Type B pancreatic cell (in vitro differentiated cells): Measurements from ENCODE around the gene CCDC59. TPM values are rescaled to one million over a fixed set of nuclear protein-coding genes. Genes with fewer than 3 reads are reported as not detected.
"Not testable (repeated sequence)": the region's sequence is repeated elsewhere in the genome, so short reads cannot be mapped to it uniquely, and the experiment has no call there.

Source experiments
- DNase-seq: peaks from one replicate; pipeline ENCODE4 v3.0.0; 2021; ENCODE audit warnings: mixed read lengths; ENCODE audit not compliant: unreplicated experiment; ENCODE audit errors: extremely low spot score
- H3K27ac Mint-ChIP-seq: 2 replicates; pipeline ENCODE4 v1.8.0; 2021; ENCODE audit warnings: mild to moderate bottlenecking, mixed read lengths
- H3K27me3 Mint-ChIP-seq: 2 replicates; pipeline ENCODE4 v1.8.0; 2021; ENCODE audit warnings: mixed read lengths
- H3K36me3 Mint-ChIP-seq: 2 replicates; pipeline ENCODE4 v1.8.0; 2021; ENCODE audit warnings: mixed read lengths
- H3K4me1 Mint-ChIP-seq: one replicate; pipeline ENCODE4 v1.8.0; 2021; ENCODE audit warnings: mixed read lengths; ENCODE audit not compliant: unreplicated experiment
- H3K4me3 Mint-ChIP-seq: 2 replicates; pipeline ENCODE4 v1.8.0; 2021; ENCODE audit warnings: mild to moderate bottlenecking, mixed read lengths
- H3K9me3 Mint-ChIP-seq: 2 replicates; pipeline ENCODE4 v1.8.0; 2021; ENCODE audit warnings: mixed read lengths
- total RNA-seq: library from RNA; stranded (reverse); gene quantifications from 2 replicates; pipeline ENCODE4 v1.2.1, GENCODE V29; 2021; ENCODE audit warnings: low replicate concordance
- TF ChIP-seq, protein P1 (sequence below): fragments of 200-600 bp; sonication (generic); conservative IDR thresholded peaks from 2 replicates; pipeline ENCODE4 v1.5.0; 2021; ENCODE audit warnings: antibody characterized with exemption, mild to moderate bottlenecking

CCDC59 gene
- total RNA-seq, 1 donor from 2014 or later = 37.4 TPM

DNA sequence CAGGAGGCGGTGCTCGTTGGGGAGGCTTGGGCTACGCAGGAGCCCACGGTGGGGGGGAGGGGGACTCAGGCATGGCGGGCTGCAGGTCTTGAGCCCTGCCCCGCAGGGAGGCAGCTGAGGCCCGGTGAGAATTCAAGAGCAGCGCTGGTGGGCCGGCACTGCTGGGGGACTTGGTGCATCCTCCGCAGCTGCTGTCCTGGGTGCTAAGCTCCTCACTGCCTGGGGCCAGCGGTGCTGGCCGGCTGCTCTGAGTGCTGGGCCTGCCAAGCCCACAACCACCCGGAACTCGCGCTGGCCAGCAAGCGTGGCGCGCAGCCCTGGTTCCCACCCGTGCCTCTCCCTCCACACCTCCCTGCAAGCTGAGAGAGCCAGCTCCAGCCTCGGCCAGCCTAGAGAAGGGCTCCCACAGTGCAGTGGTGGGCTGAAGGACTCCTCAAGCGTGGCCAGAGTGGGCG lies 3.3 kb upstream of the CCDC59 start:
- Mint-ChIP-seq H3K9me3 (no peaks in the 10 kb centered on the region), H3K27me3 (no peaks in the 10 kb centered on the region), H3K4me3 (no peak overlapping the region), H3K36me3 (peaks cover 7% of the 10 kb centered on the region), H3K4me1 (peaks cover 27% of the 10 kb centered on the region), H3K27ac (no peak overlapping the region)
- no peak for DNase-seq
- TF ChIP-seq, protein P1, sequence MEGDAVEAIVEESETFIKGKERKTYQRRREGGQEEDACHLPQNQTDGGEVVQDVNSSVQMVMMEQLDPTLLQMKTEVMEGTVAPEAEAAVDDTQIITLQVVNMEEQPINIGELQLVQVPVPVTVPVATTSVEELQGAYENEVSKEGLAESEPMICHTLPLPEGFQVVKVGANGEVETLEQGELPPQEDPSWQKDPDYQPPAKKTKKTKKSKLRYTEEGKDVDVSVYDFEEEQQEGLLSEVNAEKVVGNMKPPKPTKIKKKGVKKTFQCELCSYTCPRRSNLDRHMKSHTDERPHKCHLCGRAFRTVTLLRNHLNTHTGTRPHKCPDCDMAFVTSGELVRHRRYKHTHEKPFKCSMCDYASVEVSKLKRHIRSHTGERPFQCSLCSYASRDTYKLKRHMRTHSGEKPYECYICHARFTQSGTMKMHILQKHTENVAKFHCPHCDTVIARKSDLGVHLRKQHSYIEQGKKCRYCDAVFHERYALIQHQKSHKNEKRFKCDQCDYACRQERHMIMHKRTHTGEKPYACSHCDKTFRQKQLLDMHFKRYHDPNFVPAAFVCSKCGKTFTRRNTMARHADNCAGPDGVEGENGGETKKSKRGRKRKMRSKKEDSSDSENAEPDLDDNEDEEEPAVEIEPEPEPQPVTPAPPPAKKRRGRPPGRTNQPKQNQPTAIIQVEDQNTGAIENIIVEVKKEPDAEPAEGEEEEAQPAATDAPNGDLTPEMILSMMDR = no peak

DNA sequence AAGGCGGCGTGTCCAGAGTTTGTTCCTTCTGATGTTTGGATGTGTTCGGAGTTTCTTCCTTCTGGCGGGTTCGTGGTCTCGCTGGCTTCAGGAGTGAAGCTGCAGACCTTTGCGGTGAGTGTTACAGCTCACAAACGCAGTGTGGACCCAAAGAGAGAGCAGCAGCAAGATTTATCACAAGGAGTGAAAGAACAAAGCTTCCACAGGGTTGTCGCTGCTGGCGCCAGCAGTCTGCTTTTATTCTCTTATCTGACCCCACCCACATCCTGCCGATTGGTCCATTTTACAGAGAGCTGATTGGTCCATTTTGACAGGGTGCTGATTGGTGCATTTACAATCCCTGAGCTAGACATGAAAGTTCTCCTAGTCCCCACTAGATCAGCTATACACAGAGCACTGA lies 2.6 kb upstream of the CCDC59 start:
- not testable (repeated sequence) for DNase-seq, H3K9me3 Mint-ChIP-seq, H3K27ac Mint-ChIP-seq, H3K4me3 Mint-ChIP-seq, H3K36me3 Mint-ChIP-seq, H3K27me3 Mint-ChIP-seq
- peaks cover 23% of the 10 kb centered on the region for H3K4me1 Mint-ChIP-seq

DNA sequence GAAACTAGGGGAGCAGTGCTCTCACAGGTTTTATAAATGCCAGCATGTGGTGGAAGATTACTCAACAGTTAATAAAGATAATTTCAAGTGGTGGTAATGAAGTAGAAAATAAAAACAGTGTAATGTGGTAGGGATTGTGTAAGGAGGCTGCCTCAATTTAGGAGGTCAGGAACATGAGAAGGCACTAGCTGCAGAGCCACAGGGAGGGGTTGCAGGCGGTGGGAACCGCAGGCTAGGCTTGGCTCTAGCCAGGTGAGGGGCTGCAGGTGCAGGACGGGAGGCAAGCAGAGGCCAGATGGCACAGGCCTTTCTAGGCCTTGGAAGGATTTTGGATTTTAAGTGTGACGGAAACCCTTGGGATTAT lies 910 bp upstream of the CCDC59 start:
- Mint-ChIP-seq H3K27me3 (no peaks in the 10 kb centered on the region), H3K4me3 (peak overlapping the region; percentile 100), H3K36me3 (peaks cover 11% of the 10 kb centered on the region), H3K9me3 (no peaks in the 10 kb centered on the region), H3K4me1 (peaks cover 23% of the 10 kb centered on the region), H3K27ac (peak overlapping the region; percentile 100)
- TF ChIP-seq, protein P1 = no peak
- DNase-seq = no peak

DNA sequence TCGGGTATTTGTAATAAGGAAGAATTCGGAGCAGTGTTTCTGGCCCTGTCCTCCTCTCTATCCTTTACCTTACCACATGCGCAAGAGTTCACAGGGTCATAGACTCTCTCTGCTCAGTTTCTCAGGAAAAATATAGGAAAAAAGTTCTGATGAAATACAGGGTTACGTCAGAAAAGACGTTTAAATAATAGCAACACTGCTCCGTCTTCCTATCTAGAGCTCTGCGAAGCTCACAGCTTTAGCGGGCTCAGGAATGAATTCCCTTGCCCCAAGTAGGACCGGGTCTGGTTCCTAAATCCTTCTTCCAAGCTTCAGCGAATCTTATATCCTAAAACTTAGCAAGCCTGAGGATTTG lies 365 bp downstream of the CCDC59 start:
- H3K4me1 Mint-ChIP-seq = peaks cover 22% of the 10 kb centered on the region
- H3K9me3 Mint-ChIP-seq = no peaks in the 10 kb centered on the region
- peak overlapping the region; percentile 100 for H3K27ac Mint-ChIP-seq
- DNase-seq = no peak
- TF ChIP-seq, protein P1 = no peak
- H3K36me3 Mint-ChIP-seq = peaks cover 16% of the 10 kb centered on the region
- H3K4me3 Mint-ChIP-seq = peak overlapping the region; percentile 100
- H3K27me3 Mint-ChIP-seq = no peaks in the 10 kb centered on the region

GRCh38 chr12:82357340-82357739 lies 847 bp downstream of the CCDC59 start:
- H3K27me3 Mint-ChIP-seq = no peaks in the 10 kb centered on the region
- H3K4me1 Mint-ChIP-seq = peaks cover 17% of the 10 kb centered on the region
- H3K4me3 Mint-ChIP-seq = peak overlapping the region; percentile 100
- TF ChIP-seq, protein P1 = no peak
- peak overlapping the region; percentile 100 for H3K27ac Mint-ChIP-seq
- H3K9me3 Mint-ChIP-seq = no peaks in the 10 kb centered on the region
- no peak for DNase-seq
- peaks cover 16% of the 10 kb centered on the region for H3K36me3 Mint-ChIP-seq

GRCh38 chr12:82351390-82351789 lies 6.8 kb downstream of the CCDC59 start:
- no peaks in the 10 kb centered on the region for H3K4me1 Mint-ChIP-seq
- TF ChIP-seq, protein P1 = no peak
- no peaks in the 10 kb centered on the region for H3K27me3 Mint-ChIP-seq
- no peak overlapping the region for H3K4me3 Mint-ChIP-seq
- DNase-seq = no peak
- peaks cover 9% of the 10 kb centered on the region for H3K36me3 Mint-ChIP-seq
- no peak overlapping the region for H3K27ac Mint-ChIP-seq
- no peaks in the 10 kb centered on the region for H3K9me3 Mint-ChIP-seq
